ENCODE results near the gene TBC1D17. TPM values are rescaled to one million over a fixed set of nuclear protein-coding genes. Genes with fewer than 3 reads are reported as not detected.

Gene TBC1D17
- total RNA-seq, result 31.7 TPM

DNA sequence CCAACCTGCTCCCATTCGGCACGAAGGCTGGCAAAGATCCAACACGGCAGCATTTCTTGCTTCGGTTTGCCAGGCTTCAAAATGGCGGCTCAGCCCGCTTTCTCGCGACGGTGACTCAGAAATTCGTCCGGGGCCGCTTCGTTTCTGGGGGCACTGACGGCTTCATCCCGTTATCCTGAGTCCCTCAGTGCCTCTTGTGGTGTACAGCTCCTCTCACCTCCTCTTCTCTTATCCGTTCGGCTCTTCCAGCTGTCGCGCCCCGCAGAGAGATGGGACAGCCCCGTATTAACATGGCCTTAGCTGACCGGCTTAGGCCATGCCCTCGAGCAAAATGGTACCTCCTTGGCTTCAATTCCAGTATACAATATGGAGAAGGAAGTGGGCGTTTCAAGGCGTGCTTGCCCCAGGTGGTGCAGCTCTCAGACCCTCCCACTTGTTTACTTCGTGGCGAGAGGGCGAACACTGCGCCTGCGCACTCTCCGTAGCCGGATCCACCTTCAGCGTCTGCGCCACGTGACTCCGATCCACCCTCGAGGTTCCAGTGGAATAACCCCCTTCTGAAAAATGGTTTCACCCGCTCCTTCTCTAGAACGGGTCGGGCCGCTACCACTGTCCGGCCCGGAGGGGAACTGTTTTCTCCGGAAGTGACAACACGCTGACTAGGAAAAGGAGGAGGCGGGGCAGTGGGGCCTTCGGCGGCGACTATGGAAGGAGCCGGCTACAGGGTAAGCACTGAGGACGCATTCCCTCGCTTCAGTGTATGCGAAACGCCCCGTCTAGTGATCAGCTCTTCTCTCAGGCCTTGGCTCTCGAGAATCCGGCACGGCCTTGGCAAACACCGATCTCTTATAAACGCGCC lies at the start of gene TBC1D17, which contains the start of gene AKT1S1:
TSS of gene TBC1D17 (plus strand) at position 683 of the 859 bp plus-strand sequence. CDS start at position 705, 22 bp downstream.
TSS of gene AKT1S1 (minus strand) at position 336 of the 859 bp plus-strand sequence. CDS start 4,060 bp downstream, outside the sequence.
- DNase-seq (ENCODE audit: low spot score), result peak; percentile 100
- ATAC-seq, result peak; percentile 76

DNA sequence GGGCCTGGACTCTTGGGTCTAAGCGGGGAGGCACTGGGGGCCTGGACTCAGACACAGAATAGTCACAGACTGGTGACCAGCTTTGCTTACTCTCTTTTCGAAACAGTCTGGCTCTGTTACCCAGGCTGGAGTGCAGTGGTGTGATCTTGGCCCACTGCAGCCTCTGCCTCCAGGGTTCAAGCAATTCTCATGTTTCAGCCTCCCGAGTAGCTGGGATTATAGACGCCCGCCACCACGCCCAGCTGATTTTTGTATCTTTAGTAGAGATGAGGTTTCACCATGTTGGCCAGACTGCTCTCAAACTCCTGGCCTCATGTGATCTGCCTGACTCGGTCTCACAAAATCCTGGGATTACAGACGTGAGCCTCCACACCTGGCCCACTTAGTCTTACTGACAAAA lies 48.3 kb upstream of the TBC1D17 start:
- ATAC-seq (no peak), DNase-seq (ENCODE audit: low spot score) (no peak)

DNA sequence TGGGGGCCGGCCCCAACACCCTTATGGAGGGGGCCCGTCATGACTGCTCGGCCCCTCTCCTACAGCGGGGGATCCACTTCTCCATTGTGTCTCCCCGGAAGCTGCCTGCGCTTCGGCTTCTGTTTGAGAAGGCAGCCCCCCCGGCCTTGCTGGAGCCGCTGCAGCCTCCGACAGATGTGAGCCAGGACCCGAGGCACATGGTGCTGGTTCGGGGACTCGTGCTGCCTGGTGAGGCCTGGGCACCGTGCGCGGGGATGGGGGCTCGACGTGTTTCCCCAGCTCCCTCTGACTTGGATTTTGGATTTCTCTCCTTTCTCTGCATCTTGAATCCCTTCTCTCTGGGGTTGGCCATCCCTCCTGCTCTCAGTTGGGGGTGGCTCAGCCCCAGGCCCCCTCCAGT lies 47.8 kb upstream of the TBC1D17 start:
- no peak for ATAC-seq
- DNase-seq (ENCODE audit: low spot score), result no peak

DNA sequence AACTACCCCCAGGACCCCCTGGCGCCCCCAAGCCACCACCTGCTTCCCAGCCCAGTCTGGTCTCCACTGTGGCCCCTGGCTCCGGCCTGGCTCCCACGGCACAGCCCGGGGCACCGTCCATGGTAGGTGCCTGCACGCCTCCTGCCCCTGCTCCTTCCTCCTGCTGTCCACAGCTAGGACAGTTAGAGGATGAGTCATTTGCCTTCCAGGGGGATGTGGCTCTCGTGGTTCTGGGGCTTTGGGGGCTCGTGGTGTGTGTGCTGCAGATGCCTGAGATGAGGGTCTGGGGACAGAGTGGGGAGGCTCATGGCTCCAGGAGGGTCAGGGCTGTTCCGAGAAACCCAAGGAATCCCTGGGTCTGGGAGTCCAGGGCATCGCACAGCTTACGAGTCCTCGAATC lies 46.7 kb upstream of the TBC1D17 start:
- DNase-seq (ENCODE audit: low spot score), result no peak
- ATAC-seq, result no peak

DNA sequence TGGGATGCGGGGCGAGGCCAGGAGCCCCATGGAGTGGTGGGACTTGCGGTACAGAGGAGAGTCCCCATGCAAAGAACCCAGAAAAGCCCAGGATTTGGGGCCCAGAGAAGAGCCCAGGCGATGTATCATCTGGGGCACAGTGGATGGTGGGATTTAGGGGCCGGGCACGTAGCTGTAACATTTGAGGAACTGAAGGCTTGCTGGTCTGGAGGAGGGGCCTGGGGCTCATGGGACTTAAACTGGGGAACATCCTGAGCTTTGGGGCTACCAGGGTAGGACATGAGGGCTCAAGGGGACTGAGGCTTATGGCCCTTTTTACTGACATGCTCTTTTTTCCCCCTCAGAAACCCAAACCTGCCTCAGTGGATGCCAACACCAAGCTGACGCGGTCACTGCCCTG lies 45.9 kb upstream of the TBC1D17 start:
- ATAC-seq, result no peak
- DNase-seq (ENCODE audit: low spot score), result no peak

DNA sequence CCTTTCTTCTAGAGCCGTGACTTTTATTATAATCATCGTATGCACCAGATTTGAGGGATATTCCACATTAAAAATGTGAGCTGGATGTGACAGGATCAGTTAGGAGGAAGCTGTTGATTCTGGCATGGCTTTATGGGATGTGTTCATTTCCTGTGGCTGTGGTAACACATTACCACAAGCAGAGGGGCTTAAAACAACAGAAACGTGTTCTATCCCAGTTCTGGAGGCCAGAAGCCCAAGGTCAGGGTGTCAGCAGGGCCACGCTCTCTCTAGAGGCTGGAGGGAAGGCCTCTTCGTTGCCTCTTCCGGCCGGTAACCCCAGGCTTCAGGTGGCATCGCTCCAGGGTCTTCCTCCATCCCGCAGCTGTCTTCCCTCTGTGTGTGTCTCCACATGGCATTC lies 44.9 kb upstream of the TBC1D17 start:
- DNase-seq (ENCODE audit: low spot score) (no peak), ATAC-seq (no peak)

DNA sequence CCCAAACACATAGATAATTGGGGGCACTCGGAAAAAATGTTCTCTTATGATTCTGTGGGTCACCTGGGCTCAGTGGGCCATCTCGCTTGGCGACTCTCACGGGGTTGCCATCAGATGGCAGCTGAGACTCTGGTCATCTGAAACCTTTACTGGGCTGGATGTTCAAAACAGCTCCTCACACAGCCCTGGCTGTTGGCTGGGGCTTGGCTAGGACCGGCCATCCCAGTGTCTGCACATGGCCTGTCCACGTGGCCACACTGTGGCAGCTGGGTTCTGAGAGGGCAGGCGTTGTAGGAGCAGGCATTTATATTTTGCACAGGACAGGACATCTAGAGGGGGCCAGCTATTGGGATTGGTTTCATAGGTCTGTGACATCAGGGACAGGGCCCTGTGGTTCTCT lies 43.9 kb upstream of the TBC1D17 start:
- ATAC-seq, result no peak
- no peak for DNase-seq (ENCODE audit: low spot score)

DNA sequence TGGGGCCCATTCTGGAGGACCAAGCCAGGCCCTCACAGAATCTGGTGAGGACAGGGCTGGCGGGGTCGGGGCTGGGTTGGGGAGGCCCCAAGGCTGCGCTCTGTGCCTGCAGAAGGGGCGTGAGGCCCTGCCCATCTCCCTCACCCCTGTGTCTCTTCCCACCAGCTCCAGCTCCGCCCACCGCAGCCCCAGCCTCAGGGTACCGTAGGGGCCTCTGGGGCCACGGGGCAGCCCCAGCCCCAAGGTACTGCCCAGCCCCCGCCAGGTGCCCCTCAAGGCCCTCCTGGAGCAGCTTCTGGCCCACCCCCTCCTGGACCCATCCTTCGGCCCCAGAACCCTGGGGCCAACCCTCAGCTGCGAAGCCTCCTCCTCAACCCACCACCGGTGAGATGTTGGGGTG lies 41.9 kb upstream of the TBC1D17 start:
- no peak for ATAC-seq
- no peak for DNase-seq (ENCODE audit: low spot score)

DNA sequence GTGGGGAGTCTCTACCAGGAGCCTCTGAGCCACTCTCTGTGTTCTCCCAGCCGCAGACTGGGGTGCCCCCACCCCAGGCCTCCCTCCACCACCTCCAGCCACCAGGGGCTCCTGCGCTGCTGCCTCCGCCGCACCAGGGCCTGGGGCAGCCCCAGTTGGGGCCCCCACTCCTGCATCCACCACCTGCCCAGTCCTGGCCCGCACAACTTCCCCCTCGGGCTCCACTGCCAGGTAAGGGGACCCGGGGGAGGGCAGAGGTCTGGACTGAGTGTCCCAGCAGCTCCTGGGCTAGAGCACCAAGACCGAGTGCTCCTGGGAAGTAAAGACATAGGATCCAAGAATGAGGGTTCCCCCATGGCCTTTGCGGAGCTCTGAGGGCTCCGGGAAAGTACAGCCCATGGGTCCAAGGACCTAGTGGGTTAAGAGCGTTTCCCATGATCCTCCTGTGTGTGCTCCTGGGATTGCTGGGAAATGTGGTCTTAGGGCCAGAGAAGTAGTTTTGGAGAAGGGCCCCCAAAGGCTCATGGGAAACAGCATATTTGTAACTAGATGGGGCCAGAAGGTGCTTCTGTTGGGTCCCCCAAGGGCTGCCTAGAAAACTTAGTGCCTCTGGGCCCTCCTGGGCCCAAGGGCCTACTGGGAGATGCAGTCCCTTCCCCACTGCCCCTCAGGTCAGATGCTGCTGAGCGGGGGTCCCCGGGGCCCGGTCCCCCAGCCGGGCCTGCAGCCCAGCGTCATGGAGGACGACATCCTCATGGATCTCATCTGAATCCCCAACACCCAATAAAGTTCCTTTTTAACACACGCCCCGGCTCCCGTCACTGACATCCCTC lies 41.1 kb upstream of the TBC1D17 start:
- no peak for ATAC-seq

DNA sequence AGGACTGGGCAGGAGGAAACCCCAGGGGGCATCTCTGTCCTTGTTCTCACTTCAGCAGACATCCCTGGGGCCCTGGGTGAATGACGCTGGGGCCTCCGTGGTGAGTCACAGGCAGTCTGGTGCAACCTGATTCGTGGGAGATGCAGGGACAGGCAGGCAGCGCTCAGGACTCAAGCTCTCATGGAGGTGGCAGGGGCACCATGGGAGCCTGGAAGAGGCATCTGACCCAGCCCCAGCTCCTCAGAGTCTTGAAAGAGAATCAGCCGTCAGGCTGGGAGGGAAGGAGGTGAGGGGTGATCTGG lies 40.5 kb upstream of the TBC1D17 start:
- ATAC-seq (no peak), DNase-seq (ENCODE audit: low spot score) (no peak)

More for the DNA sequence above, 41.1 kb upstream of the TBC1D17 start:
- no peak for DNase-seq (ENCODE audit: low spot score)

DNA sequence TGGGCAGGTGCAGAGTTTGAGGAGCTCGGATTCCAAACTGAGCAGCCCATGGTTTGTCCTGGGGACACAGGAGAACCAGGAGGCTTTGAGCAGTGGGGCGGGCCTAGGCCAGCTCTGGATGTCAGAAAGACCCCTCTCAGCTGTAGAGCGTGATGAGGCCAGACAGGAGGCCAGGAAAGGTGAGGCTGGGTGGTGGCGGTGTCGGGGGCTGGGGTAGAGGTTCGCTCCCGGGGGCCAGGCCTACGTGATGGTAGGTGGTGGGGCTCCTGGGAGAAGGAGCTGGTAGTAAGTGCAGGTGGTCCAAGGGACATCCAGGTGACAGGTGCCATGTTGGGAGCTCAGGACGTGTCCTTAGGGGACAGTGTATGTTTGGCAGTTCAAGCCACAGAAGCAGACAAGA lies 40.1 kb upstream of the TBC1D17 start:
- DNase-seq (ENCODE audit: low spot score), result no peak
- no peak for ATAC-seq

DNA sequence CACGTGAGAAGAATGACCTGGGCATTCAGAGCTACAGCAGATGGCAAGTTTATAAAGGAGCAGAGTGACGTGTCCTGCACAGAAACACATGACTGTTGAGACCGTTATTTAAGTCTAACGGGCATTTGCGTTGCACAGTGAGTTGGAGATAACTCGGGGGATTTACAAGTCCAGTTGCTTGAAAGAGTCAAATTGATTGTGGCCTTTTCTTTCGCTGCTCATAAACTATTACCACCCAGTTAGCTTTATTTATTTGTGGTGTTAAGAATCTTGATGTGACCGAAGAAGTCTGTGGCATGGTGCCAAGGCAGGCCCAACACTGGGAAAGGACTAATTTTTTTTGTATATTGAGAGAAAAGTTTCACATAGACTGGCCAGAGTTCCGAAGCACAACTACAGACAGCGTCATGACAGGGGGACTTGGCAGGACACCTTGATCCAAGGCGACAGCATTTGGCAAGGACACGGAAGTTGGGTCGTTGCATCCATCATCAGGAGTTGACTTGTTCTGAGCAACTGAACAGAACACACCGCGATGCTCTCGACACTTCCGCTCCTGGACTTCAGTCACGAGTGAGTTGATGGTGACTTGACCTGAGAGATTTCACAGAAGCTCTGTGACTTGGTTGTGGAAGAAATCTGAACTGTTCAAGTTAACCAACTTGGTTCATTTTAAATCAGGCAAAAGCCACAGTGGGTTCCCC lies 38.5 kb upstream of the TBC1D17 start:
- DNase-seq (ENCODE audit: low spot score), result no peak

DNA sequence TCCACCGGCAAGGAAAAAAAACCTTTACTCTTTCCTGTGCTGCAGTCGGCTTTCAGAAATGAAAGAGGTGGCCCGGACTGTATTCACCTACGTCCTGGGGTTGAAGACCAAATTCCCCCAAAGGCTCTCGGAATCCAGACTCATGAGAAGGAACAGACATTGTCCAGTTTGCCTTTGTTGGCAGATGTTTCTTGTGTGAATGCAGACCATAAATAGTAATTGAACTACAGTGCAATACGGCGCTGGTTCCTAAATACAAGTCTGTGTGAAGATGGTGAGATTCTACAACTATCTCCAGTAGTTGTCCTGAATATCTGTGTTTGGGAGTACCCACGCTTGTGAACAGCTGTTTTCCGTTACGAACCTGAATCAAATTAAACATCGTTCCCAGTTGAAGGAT lies 37.8 kb upstream of the TBC1D17 start:
- ATAC-seq (no peak), DNase-seq (ENCODE audit: low spot score) (no peak)

More for the DNA sequence above, 38.5 kb upstream of the TBC1D17 start:
- ATAC-seq, result no peak

DNA sequence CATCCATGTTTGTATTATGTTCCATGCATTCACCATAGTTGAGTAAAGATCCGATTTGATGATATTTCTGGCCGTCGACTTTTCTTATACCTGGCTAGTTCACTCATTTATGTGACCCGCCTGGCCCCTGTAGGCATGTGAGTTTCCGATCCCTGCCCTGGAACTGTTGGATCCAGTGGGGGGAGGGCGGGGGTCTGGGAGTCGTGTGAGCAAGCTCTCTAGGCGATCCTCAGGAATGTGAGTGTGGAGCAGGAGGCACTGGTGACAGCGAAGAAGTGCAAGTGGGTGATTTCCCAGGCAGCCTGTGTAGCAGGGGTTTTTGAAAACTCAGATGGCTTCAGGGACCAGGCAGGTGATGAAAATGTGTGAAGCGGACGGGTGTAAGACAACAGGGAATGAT lies 37.2 kb upstream of the TBC1D17 start:
- ATAC-seq, result no peak
- DNase-seq (ENCODE audit: low spot score), result no peak

DNA sequence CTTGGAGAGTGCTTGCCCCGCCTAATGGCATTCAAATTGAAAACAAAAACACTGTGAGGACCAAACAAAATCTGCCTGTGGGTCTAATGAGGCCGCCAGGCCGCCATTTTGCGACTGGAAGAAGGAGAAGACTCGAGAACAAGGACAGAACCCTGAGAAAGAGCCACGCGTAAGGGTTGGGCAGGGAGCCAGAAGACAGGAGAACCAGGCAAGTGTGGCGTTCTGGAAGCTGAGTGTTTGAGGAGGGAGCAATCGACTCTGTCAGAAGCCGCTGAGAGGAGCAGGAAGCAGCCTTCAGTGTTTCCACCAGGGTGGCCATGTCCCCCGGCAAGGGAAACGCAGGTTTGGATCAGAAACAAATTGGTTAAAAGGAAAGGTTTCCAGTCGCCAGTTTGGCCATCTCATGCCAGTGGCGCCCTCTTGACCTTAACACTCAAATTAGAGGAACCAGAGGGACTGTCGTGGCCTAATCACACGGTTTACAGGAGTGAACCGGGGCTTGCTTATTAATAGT lies 36.7 kb upstream of the TBC1D17 start:
- DNase-seq (ENCODE audit: low spot score) (no peak), ATAC-seq (no peak)

DNA sequence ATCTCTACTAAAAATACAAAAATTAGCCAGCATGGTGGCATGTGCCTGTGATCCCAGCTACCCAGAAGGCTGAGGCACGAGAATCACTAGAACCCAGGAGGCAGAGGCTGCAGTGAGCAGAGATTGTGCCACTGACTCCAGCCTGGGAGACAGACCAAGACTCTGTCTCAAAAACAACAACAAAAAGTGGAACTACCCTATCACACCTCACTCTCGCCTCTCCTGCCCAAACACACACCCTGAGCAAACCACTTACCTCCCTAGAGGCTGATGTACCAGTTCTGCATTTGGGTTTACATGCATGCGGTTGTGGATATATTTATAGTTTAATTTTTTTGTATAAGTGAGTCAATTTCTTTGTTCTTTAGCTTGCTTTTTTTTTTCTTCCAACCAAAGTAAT lies 34.2 kb upstream of the TBC1D17 start:
- DNase-seq (ENCODE audit: low spot score) (no peak), ATAC-seq (no peak)

DNA sequence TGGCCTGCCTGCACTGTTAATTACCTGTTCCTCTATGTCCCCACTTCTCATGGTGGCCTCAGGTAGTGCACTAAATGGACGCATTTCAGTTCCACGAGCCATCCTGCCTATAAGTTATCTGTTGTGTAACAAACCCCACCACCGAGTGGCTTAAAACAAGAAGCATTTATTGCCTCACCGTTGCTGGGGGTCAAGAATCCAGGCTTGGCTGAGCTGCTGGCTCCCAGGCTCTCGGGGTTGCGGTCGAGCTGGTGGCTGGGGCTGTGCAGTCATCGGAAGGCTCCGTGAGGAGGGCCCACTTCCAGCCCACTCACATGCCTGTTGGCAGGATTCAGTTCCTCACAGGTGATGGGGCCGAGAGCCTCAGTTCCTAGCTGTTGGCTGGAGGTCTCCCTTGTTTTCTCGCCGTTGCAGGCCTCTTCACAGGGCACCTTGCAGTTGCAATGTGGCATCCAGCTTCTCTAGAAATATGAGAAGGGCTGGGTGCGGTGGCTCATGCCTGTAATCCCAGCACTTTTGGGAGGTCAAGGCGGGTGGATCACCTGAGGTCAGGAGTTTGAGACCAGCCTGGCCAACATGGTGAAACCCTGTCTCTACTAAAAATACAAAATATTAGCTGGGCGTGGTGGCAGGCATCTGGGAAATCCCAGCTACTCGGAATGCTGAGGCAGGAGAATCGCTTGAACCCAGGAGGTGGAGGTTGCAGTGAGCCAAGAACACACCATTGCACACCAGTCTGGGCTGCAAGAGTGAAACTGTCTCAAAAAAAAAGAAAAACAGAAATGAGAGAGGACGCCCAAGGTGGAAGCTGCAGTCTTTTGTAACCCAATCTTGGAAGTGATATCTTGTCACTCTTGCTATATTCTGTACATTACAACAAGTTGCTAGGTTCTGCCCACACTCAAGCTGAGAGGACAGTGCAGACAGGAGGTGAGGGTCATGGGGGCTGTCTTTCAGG lies 33.1 kb upstream of the TBC1D17 start:
- DNase-seq (ENCODE audit: low spot score), result no peak
- ATAC-seq, result no peak

DNA sequence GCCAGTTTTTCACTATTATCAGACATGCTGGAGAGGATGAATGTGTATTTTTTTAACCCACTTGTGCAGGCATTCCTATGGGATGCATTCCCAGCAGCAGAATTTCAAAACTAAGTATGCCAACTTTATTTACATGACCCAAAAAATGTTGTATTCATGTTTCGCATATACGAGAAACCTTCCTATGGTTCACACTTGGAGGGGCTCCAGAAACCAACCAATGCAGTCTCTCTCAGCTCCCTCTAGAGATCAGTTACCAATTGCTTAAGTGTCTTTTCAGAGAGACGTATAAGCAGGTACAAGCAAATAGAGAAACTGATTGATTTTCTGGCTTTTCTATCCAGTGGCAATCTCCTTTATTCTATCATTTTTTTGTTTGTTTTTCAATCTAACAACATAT lies 32.1 kb upstream of the TBC1D17 start:
- ATAC-seq (no peak), DNase-seq (ENCODE audit: low spot score) (no peak)

DNA sequence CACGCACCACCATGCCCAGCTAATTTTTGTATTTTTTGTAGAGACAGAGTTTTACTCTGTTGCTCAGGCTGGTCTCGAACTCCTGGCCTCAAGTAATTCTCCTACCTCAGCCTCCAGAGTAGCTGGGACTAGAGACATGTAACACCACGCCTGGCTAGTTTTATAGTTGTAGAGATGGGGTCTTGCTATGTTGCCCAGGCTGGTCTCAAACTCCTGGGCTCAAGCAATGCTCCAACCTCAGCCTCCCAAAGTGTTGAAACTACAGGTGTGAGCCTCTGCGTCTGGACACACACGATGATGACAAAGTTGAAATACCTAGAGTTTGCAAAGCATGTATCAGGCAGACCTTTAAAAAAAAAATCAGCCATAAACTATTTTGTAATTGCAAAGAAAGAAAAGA lies 31.1 kb upstream of the TBC1D17 start:
- no peak for DNase-seq (ENCODE audit: low spot score)

More for the DNA sequence above, 31.1 kb upstream of the TBC1D17 start:
- ATAC-seq, result no peak
